BE2C (cell line): ENCODE data around the gene HSBP1.

ENCODE experiments used
- DNase-seq: peaks from one replicate; pipeline ENCODE4 v3.0.0-alpha.2; 2020
- H3K27me3 ChIP-seq: fragments of 250-450 bp; sonication (Bioruptor Pico); 2 replicates; pipeline ENCODE4 v1.5.1; 2020; ENCODE audit warnings: mild to moderate bottlenecking
- H3K36me3 ChIP-seq: fragments of 250-450 bp; sonication (Bioruptor Pico); 2 replicates; pipeline ENCODE4 v1.5.1; 2020; ENCODE audit warnings: mild to moderate bottlenecking
- H3K4me1 ChIP-seq: fragments of 250-450 bp; sonication (Bioruptor Pico); 2 replicates; pipeline ENCODE4 v1.5.1; 2020
- H3K4me3 ChIP-seq: 2 replicates; pipeline ENCODE4 v1.5.1; 2011; ENCODE audit warnings: low read depth, low read length
- H3K9me3 ChIP-seq: fragments of 250-450 bp; sonication (Bioruptor Pico); 2 replicates; pipeline ENCODE4 v1.5.1; 2020
- CTCF ChIP-seq: IDR thresholded peaks from 2 replicates; pipeline ENCODE4 v1.5.1; 2012; ENCODE audit warnings: mild to moderate bottlenecking, low read depth, low read length

HSBP1 gene

GRCh38 chr16:83830769-83831455 is 23.1 kb downstream of the HSBP1 start:
- H3K4me3 ChIP-seq = no peak overlapping the region
- H3K36me3 ChIP-seq = no peaks in the 10 kb centered on the region
- H3K4me1 ChIP-seq = no peaks in the 10 kb centered on the region
- TF ChIP-seq CTCF = no peak
- H3K27me3 ChIP-seq = no peaks in the 10 kb centered on the region
- DNase-seq = no peak
- no peaks in the 10 kb centered on the region for H3K9me3 ChIP-seq

DNA sequence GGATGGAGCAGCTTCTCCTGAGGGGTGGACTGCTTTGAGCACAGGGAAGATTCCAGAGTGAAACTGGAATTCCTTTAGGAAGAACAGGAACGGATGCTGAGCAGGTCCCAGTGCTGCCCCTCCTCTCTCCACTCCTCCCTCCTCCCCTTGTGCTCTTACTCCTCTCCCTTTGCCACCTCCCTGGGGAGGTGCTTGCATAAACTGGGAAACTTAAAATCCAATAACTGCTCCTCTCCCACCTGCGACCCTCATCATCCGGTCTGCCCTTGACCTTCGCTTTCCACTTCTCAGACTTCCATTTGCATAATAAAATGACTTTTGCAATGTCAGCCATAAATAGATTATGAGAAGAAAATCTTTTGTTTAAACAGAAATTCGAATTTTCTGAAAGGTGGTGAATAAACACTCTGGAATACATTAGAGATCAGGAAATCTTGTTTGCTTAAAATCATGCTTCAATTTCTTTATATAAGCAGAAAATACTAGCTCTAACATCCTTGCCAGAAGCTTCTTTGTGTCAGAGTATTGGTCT is 23.7 kb downstream of the HSBP1 start:
- Histone ChIP-seq H3K4me3 (no peak overlapping the region), H3K27me3 (no peaks in the 10 kb centered on the region), H3K4me1 (no peaks in the 10 kb centered on the region), H3K9me3 (no peaks in the 10 kb centered on the region), H3K36me3 (no peaks in the 10 kb centered on the region)
- no peak for TF ChIP-seq CTCF
- DNase-seq = no peak

DNA sequence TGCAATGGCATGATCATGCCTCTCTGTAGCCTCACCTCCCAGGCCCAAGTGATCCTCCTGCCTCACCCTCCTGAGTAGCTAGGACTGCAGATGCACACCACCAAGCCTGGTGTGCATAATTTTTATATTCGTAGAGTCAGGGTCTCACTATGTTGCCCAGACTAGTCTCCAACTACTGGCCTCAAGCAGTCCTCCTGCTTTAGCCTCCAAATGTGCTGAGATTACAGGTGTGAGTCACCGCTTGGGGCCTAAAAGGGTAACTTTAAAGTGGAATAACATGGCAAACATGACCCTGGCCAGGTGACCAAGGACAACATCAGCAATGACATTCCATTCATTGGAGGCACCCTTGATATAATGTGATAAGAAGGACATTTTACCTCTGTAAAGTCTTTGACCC is 26.1 kb downstream of the HSBP1 start:
- Histone ChIP-seq H3K9me3 (no peaks in the 10 kb centered on the region), H3K27me3 (peaks cover 3% of the 10 kb centered on the region), H3K36me3 (no peaks in the 10 kb centered on the region), H3K4me1 (no peaks in the 10 kb centered on the region), H3K4me3 (no peak overlapping the region)
- TF ChIP-seq CTCF = no peak
- no peak for DNase-seq

GRCh38 chr16:83835586-83836566 is 28.1 kb downstream of the HSBP1 start:
- H3K27me3 ChIP-seq = peaks cover 3% of the 10 kb centered on the region
- no peaks in the 10 kb centered on the region for H3K36me3 ChIP-seq
- no peak for TF ChIP-seq CTCF
- no peaks in the 10 kb centered on the region for H3K4me1 ChIP-seq
- H3K9me3 ChIP-seq = no peaks in the 10 kb centered on the region
- no peak for DNase-seq
- no peak overlapping the region for H3K4me3 ChIP-seq

GRCh38 chr16:83837566-83837965 is 29.8 kb downstream of the HSBP1 start:
- Histone ChIP-seq H3K9me3 (no peaks in the 10 kb centered on the region), H3K36me3 (no peaks in the 10 kb centered on the region), H3K27me3 (peaks cover 3% of the 10 kb centered on the region), H3K4me3 (no peak overlapping the region), H3K4me1 (no peaks in the 10 kb centered on the region)
- no peak for TF ChIP-seq CTCF
- no peak for DNase-seq

- Histone ChIP-seq H3K4me1 (no peaks in the 10 kb centered on the region), H3K27me3 (peaks cover 3% of the 10 kb centered on the region), H3K9me3 (no peaks in the 10 kb centered on the region), H3K36me3 (no peaks in the 10 kb centered on the region), H3K4me3 (no peak overlapping the region)
- no peak for DNase-seq
- no peak for TF ChIP-seq CTCF
Measured at GRCh38 chr16:83838151-83838550, 30.4 kb downstream of the HSBP1 start.
